ENCODE data around the gene IGFL4.

Gene IGFL4

DNA sequence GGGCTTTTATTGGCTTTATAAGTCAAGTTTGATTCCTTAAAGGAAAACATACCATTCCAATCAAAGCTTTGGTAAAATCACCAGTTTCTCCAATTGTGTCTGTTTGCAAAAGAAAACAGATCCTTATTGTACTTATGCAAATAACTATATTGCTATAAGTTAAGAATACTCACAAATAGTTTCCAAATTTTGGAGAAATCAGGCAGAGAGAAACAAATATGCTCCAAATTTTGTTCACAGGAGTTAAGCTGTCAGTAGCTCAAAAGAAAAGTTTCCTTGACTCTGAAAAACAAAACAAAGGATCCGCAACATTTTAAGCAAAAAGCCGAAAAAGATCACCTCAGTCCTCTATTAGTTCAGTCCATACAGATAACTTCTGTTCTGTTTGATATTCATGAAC lies 19.2 kb upstream of the IGFL4 start:
- DNase-seq = no peak

DNA sequence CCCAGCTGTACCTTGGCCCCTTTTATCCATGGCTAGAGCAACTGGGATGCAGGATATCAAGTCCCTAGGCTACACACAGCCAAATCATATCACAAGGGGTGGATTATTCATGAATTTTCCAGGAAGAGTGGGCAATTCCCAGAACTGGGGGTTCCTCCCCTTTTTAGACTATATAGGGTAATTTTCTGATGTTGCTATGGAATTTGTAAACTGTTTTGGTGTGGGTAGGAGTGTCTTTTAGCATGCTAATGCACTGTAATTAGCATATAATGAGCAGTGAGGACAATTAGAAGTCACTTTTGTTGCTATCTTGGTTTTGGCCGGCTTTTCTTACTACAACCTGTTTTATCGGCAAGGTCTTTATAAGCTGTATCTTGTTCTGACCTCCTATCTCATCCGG lies 18.0 kb upstream of the IGFL4 start:
- DNase-seq = no peak

DNA sequence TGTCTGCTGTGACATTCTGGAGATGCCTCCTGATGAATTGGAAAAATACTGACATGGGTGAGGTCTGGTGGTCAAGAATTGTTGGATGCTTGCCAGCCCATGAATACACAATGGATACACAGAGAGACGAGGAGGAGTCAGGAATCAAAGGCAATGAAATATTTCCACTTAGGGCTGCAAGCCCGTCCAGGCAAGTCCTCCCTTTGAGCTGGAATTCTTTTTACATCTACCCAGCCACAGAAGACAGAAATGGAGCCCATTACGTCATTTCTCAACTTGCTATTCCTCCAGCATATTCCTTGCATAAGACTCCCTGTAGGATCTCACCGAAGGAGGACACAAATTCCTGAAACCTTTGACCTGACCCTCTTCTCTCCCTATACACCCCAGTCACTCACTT lies 15.7 kb upstream of the IGFL4 start:
- DNase-seq = no peak

DNA sequence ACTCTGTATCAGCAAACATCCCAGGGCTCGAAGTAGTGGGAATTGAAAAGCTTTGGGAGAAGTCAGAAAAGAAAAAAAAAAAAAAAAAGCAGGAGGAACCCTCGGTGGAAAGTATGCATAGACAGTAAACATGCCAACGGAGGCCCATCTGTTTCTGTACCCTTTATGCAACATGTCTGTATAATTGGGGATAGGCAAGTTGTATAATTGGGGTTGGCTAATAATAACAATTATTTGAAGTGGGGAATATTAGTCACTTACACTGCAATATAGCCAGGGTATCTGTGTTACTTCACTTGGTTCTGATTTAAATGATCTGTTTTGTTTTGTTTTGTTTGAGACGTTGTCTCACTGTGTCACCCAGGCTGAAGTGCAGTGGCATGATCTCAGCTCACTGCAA lies 12.1 kb upstream of the IGFL4 start:
- DNase-seq = no peak

DNA sequence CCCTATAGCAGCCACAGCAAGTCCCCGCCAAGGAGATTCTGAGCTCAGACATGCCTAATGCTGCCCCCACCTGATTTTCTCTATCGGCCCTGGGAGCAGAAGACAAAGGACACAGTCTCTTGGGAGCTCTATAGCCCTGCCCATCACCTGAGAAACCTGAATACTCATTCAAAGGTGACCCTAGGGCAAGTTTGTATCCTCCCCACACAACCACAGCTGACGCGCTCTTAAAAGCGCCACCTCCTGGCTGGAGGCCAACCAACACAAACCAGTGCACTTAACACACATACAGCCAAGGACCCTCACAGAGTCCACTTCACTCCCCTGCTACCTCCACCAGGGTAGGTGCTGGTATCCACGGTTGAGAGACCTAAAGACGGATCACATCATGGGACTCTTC lies 8.8 kb upstream of the IGFL4 start:
- DNase-seq = no peak

DNA sequence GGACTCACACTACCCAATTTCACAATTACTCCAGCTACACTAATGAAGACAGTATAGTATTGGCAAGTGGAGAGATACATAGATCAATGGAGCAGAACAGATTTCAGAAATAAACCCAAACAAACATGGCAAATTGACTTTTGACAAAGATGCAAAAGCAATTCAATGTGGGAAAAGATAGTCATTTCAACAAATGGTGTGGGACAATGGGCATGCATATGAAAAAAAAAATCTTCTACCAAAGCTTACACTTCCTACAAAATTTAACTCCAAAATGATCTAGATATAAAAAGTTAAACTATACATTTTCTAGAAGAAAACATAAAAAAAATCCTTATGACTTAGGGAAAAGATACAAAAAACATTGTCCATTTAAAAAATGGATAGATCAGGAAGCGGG lies 2.7 kb upstream of the IGFL4 start:
- no peak for DNase-seq

DNA sequence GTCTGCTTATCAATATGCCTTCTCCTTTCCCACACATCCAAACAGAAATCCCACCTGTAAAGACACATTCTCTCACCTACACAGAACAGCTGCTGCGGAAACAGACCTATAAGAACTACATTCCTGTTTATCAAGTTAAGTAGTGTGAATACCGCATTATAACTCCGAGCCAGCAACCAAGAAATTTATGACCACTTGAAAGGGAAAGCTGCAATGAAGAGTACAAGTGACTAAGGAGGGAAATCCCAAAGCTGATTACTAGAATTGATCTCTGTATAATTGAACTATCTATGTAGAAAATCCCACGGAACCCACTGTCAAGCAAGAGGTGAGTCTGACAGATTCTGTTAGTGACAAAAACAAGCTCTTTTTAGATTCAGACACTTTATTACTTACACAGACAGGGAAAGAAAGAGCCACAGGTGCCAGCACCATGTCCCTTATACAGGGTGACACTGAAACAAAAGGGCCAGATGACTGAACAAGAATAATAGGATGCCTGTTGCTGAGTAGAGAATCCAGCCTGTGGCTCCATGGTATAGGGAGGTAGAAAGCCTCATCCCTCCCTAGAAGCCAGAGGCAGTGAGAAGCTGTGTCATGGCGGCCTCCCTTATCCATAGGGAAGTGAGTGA lies 1.6 kb upstream of the IGFL4 start:
- DNase-seq = no peak

DNA sequence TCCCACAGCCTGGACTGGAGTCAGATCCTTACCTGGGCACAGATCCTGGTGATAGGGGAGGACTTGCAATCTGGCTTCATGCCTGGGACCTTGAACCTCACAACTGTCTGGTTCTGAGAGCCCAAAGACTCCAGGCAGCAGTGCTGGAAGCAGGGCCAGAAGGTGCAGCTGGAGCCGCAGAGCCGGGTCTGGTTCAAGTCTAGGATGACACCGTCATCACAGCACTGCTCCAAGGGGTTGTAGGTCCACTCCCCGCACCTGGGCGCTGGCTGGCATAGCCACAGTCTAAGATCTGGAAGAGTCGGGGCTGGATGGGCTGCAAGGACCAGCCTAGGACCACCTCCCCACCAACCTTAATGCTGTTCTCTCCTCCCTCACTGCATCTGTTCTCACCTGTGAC lies 677 bp downstream of the IGFL4 start:
- no peak for DNase-seq

DNA sequence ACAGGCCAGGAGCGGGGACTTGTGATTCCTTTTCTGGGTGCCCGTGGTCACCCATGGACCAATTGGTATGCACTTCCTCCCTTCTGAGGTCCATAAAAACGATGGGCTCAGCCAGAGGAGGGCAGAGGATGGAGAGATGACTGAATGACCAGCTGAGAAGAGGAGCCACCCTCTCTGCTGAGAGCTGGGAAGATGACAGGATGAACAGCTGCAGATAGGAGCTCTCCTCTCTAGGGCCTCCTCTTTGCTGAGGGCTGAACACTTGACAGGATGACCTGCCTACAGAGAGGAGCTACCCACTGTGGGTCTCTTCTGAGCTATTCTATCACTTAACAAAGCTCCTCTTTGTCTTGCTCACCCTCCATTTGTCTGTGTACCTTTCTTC lies 4.1 kb downstream of the IGFL4 start:
- DNase-seq = no peak

DNA sequence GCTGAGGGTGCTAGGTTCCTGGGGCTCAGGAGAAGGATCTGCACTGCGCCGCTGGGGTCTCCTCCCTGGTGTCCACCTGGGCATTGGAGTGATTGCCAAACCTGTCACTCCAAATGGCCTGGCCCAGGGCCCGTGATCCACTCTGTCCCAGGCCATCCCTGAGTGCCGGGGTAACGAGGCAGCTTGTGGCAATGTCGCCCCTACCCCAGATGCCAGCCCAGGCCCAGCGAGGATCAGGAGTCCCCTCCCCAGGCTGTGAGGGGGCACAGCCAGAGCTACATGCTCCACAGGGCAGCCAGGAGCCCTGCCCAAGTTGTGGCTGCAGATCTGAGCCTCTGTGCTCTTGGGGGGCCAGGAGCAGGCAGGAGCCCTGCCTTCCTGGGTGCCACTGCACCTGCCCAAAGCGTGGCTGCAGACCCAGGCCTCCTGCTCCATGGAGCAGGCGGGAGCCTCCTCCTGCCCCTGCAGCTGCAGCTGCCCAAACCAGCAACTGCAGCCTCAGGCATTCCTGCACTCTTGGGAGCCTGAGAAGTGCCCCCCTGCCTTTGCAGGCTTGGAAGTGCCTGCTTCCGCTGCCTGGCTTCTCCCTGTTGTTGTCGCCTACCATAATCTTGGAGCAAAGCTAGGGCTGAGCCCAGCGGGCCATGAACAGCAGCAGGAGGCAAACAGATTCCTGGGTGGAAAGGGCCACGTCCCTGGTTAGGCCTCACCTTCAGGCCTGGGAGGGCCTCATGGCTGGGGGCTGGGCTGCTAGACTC lies 4.6 kb downstream of the IGFL4 start:
- DNase-seq = no peak

DNA sequence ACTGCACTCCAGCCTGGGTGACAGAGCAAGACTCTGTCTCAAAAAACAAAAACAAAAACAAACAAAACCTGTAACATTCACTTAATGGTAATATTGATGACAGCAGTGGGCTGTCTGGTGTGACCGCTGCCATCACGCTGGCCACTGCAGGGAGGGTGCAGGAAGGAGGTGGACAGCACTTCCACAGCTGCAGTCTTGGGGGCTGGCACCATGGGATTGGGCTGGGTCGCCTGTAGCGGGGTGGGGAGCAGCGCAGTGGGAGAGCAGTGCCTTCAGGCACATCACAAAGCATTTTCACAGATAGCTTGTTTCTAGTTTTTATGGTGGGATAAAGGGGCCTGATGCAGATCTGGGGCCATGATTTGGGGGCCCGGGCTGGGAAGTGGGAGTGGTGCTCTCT lies 5.3 kb downstream of the IGFL4 start:
- DNase-seq = no peak

DNA sequence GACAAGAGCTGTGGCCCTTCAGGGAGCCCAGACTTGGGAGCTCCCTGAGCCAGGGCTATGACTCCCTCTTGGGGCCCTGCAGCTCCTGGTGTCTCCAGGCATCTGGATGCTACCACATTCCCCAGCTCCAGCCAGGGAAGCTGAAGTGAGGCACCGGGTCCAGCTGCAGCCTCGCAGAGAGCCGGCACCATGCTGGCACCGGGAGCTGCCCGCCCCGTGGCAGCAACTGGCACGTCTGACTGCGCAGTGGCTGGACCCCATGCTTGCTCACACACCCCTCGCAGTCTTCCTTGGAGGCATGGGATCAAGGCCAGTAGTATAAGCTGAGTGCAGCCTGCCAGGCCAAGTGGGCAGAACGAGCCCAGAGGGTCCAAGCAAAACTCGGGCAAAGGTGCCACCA lies 7.4 kb downstream of the IGFL4 start:
- DNase-seq = no peak

DNA sequence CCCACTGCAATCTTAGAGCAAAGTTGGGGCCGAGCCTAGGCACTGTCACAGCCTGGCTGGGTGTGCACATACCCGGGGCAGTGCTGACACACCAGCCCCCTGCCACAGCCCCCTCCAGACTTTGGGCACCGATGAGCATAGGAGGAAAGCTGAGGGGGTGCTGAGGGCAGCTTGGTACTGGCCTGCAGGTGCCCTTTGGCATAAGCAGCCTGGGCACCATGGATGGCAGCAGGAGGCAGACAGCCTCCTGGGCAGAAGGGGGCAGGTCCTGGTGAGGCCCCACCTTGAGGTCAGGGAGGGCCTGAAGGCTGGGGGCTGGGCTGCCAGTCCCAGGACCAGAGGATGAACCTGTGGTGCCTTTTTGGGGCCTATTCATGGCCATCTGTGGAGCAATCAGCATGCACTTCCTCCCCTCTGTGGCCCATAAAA lies 8.2 kb downstream of the IGFL4 start:
- no peak for DNase-seq

DNA sequence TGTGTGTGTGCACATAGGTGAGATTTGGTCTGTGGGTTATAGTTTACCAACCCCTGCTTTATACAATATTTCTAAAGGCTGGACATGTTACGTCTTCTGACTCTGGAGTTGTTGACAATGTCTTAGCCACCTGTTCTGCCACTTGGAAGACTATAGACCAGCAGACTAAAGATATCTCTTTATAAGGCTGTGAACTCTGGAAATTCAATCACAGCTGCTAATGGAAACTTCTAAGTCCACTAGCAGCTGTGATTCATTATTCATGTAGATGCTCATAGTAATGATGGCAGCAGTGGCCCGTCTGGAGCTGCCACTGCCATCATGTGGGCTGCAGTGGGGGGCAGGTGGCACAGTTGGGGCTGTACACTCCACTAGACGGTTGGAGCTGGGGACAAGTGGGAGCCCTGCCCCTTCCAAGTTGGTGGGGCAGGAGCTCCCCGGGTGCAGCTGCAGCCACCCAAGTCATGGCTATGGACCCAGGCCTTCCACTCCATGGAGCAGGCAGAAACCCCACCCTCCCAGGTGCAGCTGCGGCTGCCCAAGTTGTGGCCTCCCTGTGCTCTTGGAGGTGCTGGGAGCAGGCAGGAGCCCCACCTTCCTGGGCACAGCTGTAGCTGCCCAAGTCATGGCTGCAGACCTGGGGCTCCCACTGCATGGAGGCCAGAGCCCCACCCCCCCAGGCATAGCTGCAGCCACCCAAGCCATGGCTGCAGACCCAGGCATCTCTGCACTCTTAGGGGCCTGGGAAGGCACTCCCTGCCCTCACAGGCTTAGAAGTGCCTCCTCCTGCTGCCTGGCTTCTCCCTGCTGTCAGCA lies 8.8 kb downstream of the IGFL4 start:
- no peak for DNase-seq

DNA sequence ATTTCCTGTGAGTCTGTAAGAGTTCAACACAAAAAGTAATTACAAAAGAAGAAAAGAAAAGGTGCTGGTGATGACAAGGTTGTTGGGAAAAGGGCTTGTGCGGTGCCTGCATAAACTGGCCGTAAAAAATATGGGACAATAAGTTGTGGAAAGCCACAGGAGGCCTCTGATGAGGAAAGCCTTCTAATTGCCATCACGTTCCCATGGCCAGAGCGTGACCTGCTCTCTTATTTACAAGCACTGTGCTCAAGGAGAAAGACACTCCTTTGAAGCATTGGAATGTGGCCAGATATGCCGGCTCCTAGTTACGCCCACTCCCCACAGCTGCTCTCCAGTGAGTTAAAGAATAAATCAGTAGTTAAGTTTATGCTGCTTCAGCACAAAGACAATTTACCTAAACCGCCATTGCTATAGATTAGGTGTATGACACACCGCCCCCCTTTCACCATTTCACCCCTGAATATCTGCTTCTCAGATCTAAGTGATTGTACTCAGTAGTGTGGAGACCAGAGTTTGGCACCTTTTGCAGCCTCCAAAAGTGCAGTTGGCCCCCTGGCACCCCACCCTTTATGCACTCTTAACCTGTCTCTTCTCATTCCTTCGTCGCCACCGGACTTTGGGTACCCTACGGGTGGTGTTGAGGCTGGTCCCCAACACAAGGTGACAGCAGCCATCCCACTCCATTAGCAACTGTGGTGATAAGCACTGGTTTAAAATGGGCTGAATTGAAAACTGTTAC lies 9.8 kb downstream of the IGFL4 start:
- no peak for DNase-seq

DNA sequence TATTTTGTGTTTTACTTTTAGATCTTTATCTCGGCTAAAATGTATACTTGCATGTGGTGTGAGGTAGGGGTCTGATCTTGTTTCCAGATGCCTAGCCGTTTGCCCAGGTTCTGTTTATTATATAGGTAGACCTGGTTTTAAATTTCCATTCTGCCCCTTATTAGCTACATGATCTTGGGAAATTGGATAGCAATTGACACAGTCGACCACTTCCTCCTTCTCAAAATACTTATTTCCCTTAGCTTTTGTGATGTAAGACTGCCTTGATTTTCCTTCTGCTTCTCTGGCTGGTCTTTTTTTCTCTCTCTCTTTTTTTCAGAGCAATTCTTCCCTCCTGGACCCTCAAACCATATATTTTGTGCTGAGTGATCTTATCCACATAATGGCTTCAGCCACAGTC lies 15.0 kb downstream of the IGFL4 start:
- no peak for DNase-seq

DNA sequence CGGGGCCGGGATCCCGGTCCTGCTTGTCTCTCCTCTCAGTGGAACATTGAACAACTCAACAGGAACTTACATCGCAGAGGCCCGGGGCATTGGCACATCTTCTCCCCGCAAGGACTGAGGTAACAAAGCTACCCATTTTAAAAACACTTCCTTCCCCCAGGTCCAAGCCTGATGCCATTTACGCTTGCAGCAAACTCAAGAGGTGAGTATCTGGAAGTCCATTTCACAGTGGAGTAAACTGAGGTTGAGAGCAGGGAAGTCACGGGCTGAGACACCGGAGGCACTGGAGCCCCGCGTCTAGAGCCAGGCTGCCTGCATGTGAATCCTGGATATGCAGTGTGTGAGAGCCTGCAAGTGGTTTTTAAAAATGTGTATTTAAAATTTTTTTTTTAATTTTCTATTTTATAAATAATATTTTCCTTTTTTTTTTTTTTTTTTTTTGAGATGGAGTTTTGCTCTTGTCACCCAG lies 17.5 kb downstream of the IGFL4 start:
- no peak for DNase-seq

DNA sequence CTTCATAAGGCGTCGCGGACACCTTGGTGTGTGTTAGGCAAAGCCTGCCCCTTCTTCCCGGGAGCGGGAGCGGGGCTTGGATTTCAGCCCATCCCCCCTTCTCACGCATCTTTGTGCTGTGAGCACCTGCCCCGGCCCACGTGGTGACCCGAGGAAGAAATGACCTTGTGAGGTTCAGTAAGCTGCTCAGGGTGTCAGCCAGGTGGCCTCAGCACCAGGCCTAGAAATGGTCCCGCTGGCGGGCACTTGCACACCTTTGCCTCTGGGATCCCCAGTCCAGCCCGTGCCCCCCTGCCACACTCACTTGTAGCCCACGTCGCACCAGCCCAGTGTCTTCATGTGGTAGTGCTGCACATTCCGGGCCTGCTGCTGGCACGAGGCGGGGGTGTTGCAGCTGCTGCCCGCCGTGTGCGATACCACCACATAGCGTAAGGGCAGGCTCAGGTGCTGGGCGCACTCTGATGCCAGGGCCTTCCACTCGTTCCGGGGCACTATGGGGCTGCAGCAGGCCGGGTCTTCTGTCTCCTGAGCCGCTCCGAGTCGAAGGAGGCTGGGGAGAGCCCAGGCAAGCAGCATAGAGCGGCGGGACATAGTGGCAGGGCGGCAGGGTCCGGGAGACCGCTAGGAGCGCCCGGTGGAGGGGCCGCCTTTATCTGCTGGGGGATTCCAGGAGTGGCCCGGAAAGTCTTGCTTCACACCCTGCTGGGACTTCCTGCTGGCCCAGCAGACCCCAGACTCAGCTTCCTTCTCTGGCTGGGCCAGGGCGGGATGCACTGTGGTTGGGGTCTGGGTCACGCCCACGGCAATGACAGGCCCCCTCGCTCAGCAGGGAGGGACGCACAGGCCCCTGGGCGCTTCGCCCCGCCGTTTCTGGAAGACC lies 18.1 kb downstream of the IGFL4 start, which contains the start of gene PGLYRP1:
TSS of gene PGLYRP1 (minus strand) at position 623 of the 880 bp plus-strand sequence. CDS start at position 591, 32 bp downstream.
- no peak for DNase-seq

DNA sequence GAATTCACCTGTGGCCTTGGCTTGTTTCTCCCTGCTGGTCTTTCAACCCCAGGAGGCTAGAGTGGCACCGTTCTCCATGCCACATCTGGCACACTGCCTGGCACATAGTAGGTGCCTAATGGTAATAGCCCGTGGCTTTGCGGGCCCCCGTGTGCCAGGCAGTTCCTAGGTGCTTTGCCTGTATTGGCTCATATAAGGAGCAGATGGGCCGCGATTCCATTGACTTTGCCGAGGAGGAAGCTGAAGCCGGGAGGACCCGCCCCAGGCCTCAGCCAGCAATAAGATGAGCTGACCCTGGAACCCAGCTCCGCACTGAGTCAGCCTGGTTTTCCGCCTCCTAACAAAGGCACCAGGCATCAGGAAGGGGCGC lies 18.8 kb downstream of the IGFL4 start:
- no peak for DNase-seq

DNA sequence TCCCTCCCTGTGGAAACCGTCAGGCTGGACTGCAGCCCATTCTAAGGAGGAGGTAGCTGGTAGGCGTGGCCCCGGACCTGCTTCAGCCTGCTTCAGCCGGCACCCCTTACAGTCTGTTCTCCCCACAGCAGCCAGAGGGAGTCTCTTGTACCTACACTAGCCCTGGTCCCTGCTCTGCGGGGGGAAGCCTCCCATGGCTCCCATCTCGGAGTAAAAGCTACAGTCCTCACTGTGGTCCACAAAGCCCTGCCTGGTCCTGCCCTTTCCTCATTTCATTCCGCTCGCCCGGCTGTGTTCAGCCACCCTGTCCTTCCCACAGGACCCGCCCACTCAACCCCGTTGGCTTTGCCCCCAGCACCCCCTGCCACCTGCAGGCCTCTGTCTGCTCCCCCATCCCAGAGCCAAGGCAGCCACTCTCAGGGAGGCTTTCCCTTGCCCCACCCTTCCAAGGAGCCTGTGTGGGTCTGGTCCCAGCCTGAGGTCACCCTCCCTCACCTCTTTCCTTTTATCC lies 19.2 kb downstream of the IGFL4 start:
- DNase-seq = no peak

DNA sequence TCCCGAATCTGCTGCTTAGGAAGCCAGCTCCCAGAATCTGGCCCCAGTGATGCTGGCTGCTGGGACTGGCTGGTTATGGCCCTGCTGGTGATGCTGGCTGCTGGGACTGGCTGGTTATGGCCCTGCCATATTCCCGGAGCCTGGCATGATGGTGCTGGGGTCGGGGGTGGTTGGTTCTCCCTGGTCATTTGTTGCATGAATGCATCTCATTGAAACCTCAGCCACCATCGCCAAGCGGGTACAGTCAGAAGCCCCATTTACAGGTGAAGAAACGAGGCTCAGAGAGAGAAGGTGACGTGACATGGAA lies 20.0 kb downstream of the IGFL4 start:
- DNase-seq = no peak

DNA sequence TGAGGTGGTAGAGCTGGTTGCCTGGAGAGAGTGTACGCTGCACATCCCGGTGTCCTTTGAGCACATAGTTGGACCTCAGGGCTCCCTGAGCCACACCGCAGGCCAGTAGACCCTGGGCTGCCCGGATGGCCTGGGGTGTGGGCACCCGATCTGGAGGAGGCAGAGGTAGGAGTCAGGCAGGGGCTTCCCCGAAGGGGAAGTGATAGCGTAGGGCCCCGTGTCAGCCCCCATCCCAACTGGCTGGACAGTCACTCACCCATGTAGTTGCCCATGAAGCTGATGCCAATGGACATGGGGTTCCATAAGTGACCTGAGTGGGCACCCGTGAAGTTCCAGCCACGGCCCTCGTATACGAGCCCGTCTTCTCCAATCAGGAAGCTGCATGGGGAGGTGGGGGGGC lies 21.5 kb downstream of the IGFL4 start:
- DNase-seq = no peak
